Measurements from ENCODE around the gene ADGRG1. TPM values are rescaled to one million over a fixed set of nuclear protein-coding genes. Genes with fewer than 3 reads are reported as not detected.
"Not testable (repeated sequence)": the region's sequence is repeated elsewhere in the genome, so short reads cannot be mapped to it uniquely, and the experiment has no call there.

Gene ADGRG1
- polyA plus RNA-seq (ENCODE audit: insufficient read length) = 5.8 TPM

DNA sequence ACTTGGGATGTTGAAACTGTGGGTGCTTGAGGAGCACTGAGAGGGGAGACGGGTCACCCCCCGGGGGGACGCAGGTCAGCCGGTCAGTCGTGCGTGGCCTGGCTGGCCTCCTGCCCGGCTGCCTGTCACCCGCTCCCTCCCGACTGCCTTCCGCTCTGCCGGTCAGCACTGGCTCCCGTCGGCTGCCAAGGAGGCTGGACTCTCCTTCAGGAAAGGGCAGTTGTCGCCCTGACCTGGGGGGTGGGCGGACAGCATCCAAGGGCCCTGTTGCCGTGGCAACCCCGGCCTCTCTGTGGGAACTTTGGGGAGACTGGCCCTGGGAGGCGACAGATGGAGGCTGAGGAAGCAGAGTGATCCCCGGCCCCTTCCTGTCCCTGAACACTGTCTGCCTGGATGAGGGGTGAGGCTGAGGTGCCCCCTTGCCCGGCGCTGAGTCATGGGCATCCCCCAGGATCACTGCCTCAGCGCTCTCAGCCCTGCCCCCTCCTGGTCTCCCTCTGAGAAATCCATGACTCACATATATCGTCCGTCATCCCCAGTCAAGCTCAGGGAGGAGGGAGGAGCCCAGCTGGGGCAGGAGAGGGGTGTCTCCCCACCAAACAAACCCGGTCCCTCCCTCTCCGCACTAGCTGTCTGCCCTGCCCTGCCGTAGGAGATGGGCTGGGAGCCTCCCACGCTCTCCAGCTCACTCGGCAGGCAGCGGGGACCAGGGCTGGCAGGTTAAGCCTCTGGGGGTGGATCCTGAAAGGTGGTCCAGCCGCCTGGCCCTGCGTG, at the start of gene ADGRG1:
TSS of gene ADGRG1 (plus strand) at position 623 of the 774 bp plus-strand sequence. CDS start 21,658 bp downstream, outside the sequence.
- DNase-seq (ENCODE audit: low read depth) = no peak

DNA sequence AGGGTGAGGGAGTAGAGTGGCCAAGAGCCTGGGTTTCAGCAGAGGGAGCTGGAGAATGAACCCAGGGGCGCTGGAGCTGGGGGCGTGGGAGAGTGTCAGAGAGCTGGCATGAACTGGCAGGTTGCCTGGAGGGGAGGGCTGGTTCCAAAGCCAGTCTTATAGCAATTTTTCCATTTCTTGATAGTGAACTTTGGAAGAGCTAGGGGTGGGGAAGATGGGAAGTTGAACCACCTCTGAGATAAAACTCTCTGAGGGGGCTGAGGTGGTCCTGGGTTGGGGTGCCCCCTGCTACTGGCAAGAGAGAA, 49.1 kb upstream of the ADGRG1 start:
- DNase-seq (ENCODE audit: low read depth) = no peak

DNA sequence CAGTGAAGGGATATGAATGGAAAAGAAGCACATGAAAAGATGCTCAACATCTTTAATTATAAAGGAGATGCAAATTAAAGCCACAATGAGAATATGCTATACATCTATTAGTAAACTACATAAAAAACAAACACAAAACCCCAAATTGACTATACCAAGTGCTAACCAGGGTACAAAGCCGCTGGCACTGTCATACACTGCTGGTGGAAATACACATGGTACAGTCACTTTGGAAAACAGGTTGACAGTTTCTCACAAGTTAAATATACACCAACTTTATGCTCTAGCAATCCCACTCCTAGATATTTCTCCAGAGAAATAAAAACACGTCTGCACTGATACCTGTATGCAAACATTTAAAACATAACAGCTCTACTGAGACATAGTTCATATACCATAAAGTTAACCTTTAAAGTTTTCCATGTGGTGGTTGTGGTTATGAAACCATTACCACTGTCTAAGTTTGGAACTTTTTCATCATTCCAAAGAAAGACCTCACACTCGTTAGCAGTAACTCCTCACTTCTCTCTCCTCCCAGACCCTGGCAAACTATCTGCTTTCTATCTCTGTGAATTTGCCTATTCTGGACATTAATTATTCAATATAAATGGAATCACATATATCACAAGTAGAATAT, 43.3 kb upstream of the ADGRG1 start:
- DNase-seq (ENCODE audit: low read depth) = no peak

DNA sequence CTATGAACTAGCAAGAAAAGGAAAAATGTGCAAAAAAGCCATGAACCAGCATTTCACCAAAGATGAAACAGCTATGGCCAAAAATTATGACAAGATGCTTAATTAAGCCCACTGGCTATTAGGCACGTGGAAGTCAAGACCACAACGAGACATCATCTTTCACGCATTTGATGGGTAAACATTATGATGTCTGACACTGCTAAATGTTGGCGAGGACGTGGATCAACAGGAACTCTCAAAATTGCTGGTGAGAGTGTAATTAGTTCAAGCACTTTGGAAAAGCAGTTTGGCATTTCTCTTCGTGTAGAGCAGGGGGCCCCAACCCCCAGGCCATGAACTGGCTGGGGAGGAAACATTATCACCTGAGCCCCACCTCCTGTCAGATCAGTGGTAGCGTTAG, 39.6 kb upstream of the ADGRG1 start:
- no peak for DNase-seq (ENCODE audit: low read depth)

DNA sequence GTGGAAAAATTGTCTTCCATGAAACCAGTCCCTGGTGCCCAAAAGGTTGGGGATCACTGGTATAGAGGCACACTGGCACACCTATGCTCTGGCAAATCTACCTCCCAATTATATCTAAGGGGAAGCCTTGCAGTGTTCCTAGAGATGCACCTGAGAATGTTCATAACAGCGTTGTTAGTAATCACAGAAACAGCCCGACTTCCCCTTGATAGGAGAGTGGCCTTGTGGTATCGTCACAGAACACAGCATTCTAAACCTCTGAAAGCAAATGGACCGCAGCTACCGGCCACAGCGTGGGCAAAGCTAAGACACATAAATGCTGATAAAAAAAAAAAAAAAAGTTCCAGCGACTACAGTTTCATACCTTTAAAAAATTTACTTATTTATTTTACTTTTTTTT, 39.1 kb upstream of the ADGRG1 start:
- DNase-seq (ENCODE audit: low read depth) = no peak

DNA sequence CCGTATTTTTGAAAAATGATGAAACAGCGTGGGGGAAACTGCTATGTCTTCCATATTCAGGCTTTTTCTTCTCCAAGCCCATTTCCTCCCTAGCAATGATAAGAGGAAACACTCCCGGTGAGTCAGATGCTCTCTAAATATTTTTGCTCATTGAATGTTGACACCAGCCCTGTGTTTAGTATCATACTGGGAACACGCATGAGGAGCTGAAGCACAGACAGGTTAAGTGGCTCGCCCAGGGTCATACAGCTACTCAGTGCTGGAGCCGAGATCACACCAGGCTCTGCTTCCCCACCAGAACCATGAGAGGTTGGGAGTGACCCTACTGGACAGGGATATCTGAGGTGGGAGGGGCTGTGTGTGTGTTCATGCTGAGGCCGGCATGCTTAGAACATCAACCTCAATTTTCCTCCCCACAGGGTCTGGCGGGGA, 37.8 kb upstream of the ADGRG1 start:
- DNase-seq (ENCODE audit: low read depth) = no peak

DNA sequence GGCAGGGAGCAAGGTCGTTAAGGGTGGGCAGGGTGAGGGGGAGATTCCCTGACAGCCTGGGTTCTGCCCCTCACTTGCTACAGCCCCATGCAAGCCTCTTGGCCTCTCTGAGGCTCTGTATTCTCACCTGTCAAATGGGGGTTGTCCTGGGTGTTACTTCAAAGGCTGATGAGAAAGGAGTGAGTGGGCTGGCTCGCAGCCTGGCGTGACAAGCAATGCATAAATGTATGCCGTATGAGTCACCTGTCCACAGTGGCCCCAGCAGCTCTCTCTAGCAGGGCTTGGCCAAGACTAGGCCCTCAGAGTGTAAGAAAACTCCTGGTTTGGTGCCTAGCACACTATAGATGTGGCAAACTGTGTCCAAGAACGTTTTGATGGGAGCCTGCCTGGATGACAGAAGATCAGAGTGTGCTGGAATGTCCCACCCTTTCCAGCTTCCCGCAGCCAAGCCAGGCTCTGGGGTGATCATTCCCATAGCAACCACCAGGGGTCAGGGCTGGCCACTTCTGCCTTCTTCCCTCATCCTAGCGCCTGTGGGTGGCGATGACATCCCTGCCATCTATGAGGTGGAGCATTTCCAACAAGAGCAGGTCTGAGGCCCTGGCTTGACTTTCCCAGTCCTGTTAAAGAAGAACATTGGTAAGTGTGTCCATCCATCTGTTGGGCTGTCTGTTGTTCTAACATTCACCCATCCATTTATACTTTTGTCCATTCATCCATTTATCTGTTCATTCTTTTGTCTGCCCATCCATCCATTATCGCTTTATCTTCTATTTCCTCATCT, 37.2 kb upstream of the ADGRG1 start:
- DNase-seq (ENCODE audit: low read depth) = no peak

DNA sequence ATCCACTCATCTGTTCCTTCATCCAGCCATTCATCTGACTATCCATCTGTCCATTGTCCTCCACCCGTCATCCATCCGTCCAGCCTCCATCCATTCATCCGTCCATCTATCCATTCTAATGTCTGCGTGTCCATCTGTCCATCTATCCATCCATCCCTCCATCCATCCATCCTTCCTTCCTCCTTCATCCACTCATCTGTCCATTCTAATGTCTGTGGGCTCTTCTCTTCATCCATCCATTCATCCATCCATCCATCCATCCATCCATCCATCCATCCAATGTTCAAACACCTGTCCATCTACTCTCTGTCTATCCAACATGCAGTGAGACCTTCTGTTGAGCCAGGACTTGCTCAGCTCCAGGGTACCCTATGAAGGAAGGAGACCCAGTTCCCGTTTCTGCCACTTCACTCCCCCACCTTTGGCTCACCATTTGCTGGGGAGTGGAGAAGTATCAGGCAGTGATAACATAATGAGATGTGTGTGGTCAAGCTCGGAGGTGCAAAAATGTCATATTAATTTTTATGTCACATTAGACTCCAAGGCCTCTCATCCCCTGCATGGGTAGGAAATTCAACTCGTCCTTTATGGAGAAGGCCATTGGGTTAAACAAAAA, 36.5 kb upstream of the ADGRG1 start:
- DNase-seq (ENCODE audit: low read depth) = no peak

DNA sequence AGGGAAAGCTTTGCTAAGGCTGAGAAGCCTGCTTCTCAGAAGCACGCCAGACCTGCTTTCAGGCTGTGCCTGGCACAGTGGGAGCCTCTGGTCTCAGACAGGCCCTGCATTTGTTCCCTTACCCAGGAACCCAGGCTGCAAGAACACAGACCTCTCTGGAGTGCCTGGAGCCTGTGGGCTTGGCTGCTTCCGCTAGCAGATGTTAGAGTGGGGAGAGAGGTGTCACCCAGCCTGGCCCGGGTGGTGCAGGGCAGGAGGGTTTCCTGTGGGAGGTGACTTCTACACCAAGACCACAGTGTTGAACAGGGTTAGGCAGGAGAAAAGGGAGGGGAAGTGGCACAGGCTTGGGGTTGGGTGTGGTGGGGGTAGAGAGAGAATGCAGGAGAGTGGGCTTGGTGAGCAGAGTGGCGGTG, 35.8 kb upstream of the ADGRG1 start:
- DNase-seq (ENCODE audit: low read depth) = no peak

DNA sequence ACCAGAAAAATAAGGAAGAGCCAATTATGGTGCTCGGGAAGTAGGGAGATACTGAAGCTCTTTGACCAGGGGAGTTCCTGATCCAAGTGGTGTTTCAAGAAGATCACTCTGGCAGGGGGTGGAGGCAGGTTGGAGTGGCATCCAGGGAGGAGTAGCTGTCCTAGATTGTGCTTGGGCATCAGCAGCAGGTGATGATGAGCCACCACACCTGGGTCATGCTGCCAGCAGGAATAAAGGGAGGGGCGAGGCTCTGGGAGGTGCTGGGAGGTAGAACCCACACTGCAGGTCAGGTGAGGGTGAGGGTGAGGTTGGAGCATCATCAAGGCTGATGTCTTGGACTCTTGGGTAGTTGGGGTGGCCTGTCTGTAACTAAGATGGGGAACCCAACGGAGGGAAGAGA, 35.4 kb upstream of the ADGRG1 start:
- no peak for DNase-seq (ENCODE audit: low read depth)

DNA sequence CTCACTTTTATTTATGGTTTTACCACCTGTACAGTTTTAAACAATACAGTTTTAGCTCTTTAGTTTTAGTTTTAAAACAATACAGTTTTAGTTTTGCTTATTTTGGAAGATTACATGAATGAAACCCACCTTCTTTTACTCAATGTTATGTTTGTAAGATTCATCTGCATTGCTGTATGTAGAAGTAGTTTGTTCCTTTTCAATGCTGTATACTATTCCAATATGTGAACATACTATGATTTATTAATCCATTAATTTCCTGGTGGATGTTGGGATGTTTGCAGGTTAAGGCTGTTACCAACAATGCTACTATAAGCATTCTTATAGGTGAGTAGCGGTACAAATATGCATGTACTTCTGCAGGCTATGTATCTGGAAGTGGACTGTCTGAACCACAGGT, 34.4 kb upstream of the ADGRG1 start:
- no peak for DNase-seq (ENCODE audit: low read depth)

DNA sequence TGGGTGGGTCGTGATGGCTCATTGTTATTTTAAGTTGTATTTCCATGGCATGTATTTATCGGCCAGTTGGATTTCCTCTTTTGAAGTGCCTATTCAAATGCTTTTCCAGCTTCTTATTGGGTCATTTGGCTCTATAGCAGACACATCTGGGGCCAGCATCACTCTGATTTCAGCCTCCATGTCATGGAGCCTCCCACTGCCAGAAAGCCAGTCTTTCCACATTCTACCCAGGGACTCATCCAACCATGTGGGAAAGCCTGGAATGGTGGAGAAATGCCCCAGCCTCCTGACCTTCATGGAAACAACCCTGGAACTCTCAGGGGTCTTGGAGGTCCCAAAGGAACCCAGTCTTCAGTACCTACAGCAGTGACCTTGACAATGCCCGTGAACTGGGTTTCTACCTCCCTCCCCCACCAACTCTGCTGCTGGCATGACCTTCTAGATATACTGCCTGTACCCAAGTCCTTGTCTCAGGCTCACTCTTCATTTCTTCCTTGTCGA, 33.8 kb upstream of the ADGRG1 start:
- DNase-seq (ENCODE audit: low read depth) = no peak

DNA sequence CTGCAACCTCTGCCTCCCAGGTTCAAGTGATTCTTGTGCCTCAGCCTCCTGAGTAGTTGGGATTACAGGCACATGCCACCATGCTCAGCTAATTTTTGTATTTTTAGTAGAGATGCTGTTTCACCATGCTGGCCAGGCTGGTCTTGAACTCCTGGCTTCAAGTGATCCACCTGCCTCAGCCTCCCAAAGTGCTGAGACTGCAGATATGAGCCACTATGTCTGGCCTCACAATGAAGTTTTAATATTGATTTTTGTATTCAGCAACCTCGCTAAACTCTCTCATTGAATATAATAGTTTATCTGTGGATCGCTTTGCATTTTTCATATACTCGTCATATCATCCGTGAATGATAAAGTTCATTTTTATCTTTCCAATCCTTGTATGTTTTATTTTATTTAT, 32.2 kb upstream of the ADGRG1 start:
- not testable (repeated sequence) for DNase-seq (ENCODE audit: low read depth)

DNA sequence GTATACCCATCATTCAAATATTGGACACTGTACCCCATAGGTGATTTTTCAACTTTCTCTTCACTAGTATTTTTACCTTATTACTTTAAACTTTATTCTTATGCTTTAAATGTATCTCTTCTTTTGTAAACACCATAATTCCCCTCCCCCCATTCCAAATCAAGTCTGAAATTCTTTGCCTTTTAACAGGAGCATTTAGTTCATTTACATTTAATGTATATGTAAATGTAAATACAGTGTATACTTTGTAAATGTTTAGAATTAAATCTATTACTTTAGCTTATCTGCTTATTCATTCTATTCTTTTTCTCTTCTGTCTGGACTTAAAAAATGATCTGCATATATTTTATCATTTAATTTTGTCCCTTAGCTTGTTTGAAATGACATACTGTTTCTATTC, 30.0 kb upstream of the ADGRG1 start:
- no peak for DNase-seq (ENCODE audit: low read depth)

DNA sequence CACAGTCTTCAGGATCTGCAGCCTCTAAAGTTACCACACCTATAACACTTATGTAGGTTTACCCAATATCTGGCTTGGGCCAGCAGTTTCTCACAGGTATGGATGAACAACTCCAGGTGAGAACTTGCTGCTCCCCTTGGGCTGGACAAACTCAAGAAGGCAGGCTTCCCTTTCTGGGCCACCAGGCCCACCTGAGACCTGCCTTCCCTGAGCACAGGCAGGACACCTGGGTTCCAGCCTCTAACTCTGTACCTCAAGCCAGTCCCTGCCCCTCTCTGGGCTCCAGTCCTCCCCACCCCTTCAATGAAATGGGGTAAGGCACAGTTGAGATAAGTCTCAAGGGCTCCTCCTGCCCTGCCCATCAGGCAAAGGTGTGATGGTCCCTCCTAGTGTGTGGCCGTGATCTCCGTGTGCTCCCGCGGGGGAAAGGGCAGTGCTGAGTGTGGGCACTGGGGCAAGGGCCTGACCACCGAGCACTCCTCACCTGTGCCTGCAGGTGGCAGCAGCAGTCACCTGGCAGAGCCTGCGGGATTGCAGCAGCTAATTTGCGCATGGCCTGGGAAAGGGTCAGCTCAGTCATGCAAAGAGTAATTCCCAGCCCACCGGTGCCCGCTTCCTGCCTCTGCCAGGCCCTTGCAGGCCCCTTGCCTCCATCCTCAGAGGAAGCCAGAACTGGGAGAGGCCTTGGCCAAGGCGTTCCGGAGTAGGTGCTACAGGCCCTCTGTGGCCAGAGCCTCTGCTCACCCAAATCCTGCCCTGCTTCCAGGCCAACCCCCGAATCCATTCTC, 28.2 kb upstream of the ADGRG1 start:
- DNase-seq (ENCODE audit: low read depth) = no peak

DNA sequence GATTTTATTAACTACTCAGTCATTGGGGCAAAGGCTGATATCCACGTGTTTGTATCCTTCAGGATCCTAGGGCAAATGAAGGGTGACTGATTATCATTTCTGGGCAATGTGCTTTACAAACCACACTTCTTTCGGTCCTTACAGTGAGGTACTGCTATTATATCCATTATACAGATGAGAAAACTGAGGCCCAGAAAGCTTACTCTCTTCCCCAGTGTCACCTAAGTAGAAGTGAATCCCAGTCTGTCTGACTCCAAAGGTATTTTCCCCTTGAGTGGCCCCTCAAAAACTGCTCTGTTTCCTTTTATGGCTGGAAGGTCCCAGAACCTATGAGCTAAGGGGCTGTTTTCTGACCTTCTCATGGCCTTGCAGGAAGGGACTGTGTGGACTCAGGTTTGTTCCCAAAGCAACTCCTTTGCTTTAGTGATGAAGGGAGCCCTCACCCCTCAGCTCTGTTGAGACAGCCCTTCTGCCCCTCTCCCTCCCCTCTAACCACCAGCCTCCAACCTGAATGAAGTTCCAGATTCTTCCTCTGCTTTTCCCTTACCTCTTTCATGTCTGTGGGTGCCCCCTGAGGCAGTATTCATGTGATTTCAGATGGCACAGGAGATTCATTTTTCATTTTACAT, 27.4 kb upstream of the ADGRG1 start:
- no peak for DNase-seq (ENCODE audit: low read depth)

DNA sequence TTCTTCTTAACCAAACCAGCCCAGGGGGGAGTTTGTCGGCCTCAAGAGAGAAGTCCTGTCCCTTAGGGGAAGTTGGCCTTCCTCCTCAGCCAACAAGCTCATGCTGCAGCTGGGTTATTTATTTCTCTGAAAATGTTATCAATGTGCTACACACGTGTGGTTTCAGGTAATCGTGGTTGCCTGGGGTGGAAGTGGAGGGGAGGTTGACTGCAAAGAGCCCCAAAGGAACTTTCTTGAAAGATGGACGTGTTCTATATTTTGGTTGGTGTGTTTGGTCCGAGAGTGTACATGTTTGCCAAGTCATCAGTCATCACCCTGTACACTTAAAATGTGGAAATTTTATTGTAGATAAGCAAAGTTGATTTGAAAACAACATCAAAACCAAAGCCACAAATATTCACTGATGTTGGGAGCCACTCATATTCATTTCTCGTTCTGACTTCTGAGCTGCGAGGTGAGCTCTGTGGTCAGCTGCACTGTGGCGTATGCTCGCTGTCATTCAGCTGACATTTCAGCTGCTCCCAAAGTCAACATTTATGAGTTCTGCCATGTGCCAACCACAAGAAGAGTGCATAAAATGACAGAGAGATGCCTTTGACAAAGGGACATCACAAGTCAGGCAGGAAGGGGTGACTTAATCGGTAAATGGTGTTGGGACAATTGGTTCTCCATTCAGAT, 26.5 kb upstream of the ADGRG1 start:
- no peak for DNase-seq (ENCODE audit: low read depth)

DNA sequence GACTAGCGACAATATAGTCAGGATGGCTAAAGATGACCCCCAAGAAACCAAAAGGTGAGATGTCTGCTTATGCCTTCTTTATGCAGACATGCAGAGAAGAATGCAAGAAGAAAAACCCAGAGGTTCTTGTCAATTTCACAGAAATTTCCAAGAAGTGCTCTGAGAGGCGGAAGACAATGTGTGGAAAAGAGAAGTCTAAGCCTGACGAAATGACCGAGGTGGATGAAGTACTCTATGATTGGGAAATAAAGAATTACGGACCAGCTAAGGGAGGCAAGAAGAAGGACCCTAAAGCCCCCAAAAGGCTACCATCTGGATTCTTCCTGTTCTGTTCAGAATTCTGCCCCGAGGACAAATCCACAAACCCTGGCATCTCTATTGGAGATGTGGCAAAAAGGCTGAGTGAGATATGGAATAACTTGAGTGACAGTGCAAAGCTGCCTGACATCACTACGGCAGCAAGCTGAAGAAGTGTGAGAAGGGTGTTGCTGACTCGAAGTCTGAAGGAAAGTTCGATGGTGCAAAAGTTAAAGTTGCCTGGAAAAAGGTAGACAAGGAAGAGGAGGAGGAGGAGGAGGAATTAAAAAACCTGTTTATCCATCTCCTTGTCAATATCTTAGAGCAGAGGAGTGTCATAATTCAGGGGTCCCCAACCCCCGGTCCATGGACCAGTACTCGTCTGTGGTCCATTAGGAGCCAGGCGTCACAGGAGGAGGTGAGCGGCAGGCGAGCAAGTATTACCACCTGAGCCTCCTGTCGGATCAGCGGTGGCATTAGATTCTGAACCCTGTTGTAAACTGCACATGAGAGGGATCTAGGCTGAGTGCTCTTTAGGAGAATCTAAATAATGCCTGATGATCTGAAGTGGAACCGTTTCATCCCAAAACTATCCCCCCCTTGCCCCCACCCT, 25.1 kb upstream of the ADGRG1 start:
- DNase-seq (ENCODE audit: low read depth) = no peak

DNA sequence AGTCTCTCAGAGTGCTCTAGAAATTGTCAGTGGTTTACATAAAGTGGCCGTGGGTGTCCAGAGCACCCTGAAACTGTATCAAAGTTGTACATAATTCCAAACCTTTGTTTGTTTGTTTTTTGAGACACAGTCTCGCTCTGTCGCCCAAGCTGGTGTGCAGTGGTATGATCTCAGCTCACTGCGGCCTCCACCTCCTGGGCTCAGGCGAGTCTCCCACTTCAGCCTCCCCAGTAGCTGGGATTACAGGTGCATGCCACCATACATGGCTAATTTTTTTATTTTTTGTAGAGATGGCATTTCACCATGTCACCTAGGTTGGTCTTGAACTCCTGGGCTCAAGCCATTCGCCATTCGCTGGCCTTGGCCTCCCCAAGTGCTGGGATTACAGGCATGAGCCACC, 24.3 kb upstream of the ADGRG1 start:
- DNase-seq (ENCODE audit: low read depth) = no peak

Data from forelimb muscle (tissue), 1 donor.